GM12878 (cell line): Measurements from ENCODE around the gene RIPOR3. TPM values are rescaled to one million over a fixed set of nuclear protein-coding genes. Genes with fewer than 3 reads are reported as not detected.

Experiments
- ATAC-seq: fragments of 200-7000 bp; cut with Tn5 transposase; 3 replicates; pipeline ENCODE4 v1.9.1; 2020; ENCODE audit warnings: mild to moderate bottlenecking, moderate library complexity
- BruUV-seq: library from RNA; stranded (reverse); fragments of 400-500 nt; replicated peaks from 2 replicates; lab custom pipeline; 2021; lab: Mats Ljungman, UMichigan
- CTCF ChIA-PET: fragments of 300-600 bp; sonication (Branson Sonifier 250); formaldehyde crosslinking; extraction: SDS; loops from one replicate; lab custom pipeline; 2021; ENCODE audit warnings: inconsistent platforms; lab: Yijun Ruan, JAX
- POLR2A ChIA-PET: fragments of 350-600 bp; formaldehyde crosslinking; extraction: SDS; loops from one replicate; lab custom pipeline; 2021; ENCODE audit warnings: inconsistent platforms; lab: Charles Lee
- RAD21 ChIA-PET: fragments of 300-600 bp; sonication (Branson Sonifier 250); formaldehyde crosslinking; loops from one replicate; lab custom pipeline; 2023; ENCODE audit warnings: antibody characterized with exemption; ENCODE audit not compliant: unreplicated experiment; lab: Charles Lee
- SMC1A ChIA-PET: fragments of 300-600 bp; sonication (Branson Sonifier 250); formaldehyde crosslinking; loops from one replicate; lab custom pipeline; 2023; ENCODE audit not compliant: unreplicated experiment, uncharacterized antibody; lab: Charles Lee
- DNase-seq: peaks from one replicate; pipeline ENCODE4 v3.0.0-alpha.2; 2011; ENCODE audit warnings: low read depth, low spot score
- FAIRE-seq: peaks from 3 replicates; lab custom pipeline; 2011; peaks lifted over from hg19 to GRCh38; lab: Jason Lieb, UNC
- H2AFZ ChIP-seq: 2 replicates; pipeline ENCODE4 v1.6.0; 2011; ENCODE audit warnings: low read depth, low read length, control low read depth; ENCODE audit not compliant: control insufficient read depth
- H3K27ac ChIP-seq: 2 replicates; pipeline ENCODE4 v1.5.1; 2011; ENCODE audit warnings: control low read depth; ENCODE audit not compliant: control insufficient read depth, insufficient read depth
- H3K27me3 ChIP-seq, 2 experiments: replicated peaks in 1 of 2; 2 replicates each; pipeline versions ENCODE4 v1.6.0 to v1.6.1; 2011; ENCODE audit warnings: low read length in 1 of 2; ENCODE audit not compliant: control insufficient read depth in 2 of 2, insufficient read depth in 2 of 2
- H3K36me3 ChIP-seq, 2 experiments: 2 replicates each; pipeline ENCODE4 v1.5.1; 2011; ENCODE audit warnings: low read length in 1 of 2; ENCODE audit not compliant: control insufficient read depth in 2 of 2, insufficient read depth in 2 of 2
- H3K4me1 ChIP-seq: 2 replicates; pipeline ENCODE4 v1.6.1; 2011; ENCODE audit warnings: mild to moderate bottlenecking, low read length, moderate library complexity, mixed read lengths; ENCODE audit not compliant: control insufficient read depth, insufficient read depth
- H3K4me2 ChIP-seq: 2 replicates; pipeline ENCODE4 v1.6.0; 2011; ENCODE audit warnings: control low read depth; ENCODE audit not compliant: control insufficient read depth, insufficient read depth
- H3K4me3 ChIP-seq: fragments of 200-600 bp; sonication (generic); 2 replicates; pipeline ENCODE4 v1.5.1; 2016
- H3K79me2 ChIP-seq: 2 replicates; pipeline ENCODE4 v1.6.0; 2011; ENCODE audit warnings: low read length; ENCODE audit not compliant: control insufficient read depth, insufficient read depth
- H3K9ac ChIP-seq: 2 replicates; pipeline ENCODE4 v1.8.0; 2011; ENCODE audit warnings: low read length, control low read depth, mixed read lengths; ENCODE audit not compliant: control insufficient read depth, insufficient read depth
- H3K9me3 ChIP-seq: replicated peaks from 3 replicates; pipeline ENCODE4 v1.5.1; 2011; ENCODE audit warnings: mild to moderate bottlenecking, low read length; ENCODE audit not compliant: control insufficient read depth, insufficient read depth
- H4K20me1 ChIP-seq: 2 replicates; pipeline ENCODE4 v1.6.0; 2011; ENCODE audit not compliant: control insufficient read depth, insufficient read depth
- CBFB ChIP-seq: IDR thresholded peaks from 2 replicates; pipeline ENCODE4 v1.6.1; 2016; ENCODE audit warnings: antibody characterized with exemption, low read depth
- IRF5 ChIP-seq: fragments of 450-650 bp; IDR thresholded peaks from 2 replicates; pipeline ENCODE4 v1.6.1; 2017; ENCODE audit warnings: borderline replicate concordance
- NFXL1 ChIP-seq: fragments of 450-650 bp; IDR thresholded peaks from 2 replicates; pipeline ENCODE4 v1.6.1; 2017; ENCODE audit warnings: antibody characterized with exemption, mild to moderate bottlenecking, borderline replicate concordance
- WGBS: methylation state at CpG from one replicate; pipeline ENCODE4 v1.1.6; 2016; ENCODE audit warnings: low lambda C conversion rate; ENCODE audit not compliant: insufficient replicate concordance, insufficient coverage; ENCODE audit errors: missing lambda C conversion rate; 5-methylcytosine and 5-hydroxymethylcytosine counted together
- in situ Hi-C: fragments of 300-500 bp; cut with MboI; formaldehyde crosslinking; loops from 9 replicates; pipeline ENCODE4 v1.14.3; 2018; ENCODE audit warnings: mixed read lengths
- intact Hi-C: fragments of 100-400 bp; cut with micrococcal nuclease; formaldehyde crosslinking; loops from one replicate; pipeline ENCODE4 v1.14.2; 2022; ENCODE audit not compliant: unreplicated experiment
- polyA plus RNA-seq, 11 experiments: library from polyadenylated mRNA; depleted of rRNA in 4 of 11; unstranded in 6 of 11; stranded (reverse) in 5 of 11; fragments of >200 nt; fragmentation: Nextera tagmentation in 4 of 11; fragmentation: Illumina TruSeq in 1 of 11; extraction: Ambion mirVana in 4 of 11; extraction: Trizol in 1 of 11; gene quantifications; 1 replicate in 1 of 11; 2 replicates in 10 of 11; pipeline versions ENCODE4 v1.2.1 to v1.2.3, GENCODE V29; 2011 to 2016; ENCODE audit warnings: inconsistent platforms in 2 of 11, missing spikeins in 2 of 11, low read depth in 1 of 11
- total RNA-seq, 4 experiments: library from RNA; depleted of rRNA in 3 of 4; stranded (reverse); fragments of >200 nt in 3 of 4; fragmentation: Illumina TruSeq in 1 of 4; extraction: Trizol in 1 of 4; gene quantifications; 2 replicates each; pipeline versions ENCODE4 v1.2.1 to v1.2.3, GENCODE V29; 2013 to 2021

Gene RIPOR3
- total and polyA plus RNA-seq, 10 of the 15 experiments (the other 5 are each of a cell fraction or from before 2014, with no cell fraction given): 0.04 to 0.55 (median 0.12) TPM; not detected in 6

- TF ChIP-seq NFXL1 (peak; percentile 84; the same call in 1 of the 2 replicates), CBFB (no peak)
- TF ChIP-seq, all 136 proteins: peak for 1
- SMC1A ChIA-PET: interaction anchor here (0.6 kb wide), 2 partner anchors 67 to 872 kb away, joined by 3 read pairs; no protein-coding TSS in a partner anchor
- H4K20me1 ChIP-seq: no peaks in the 10 kb centered on the region
- H3K27ac ChIP-seq: no peak overlapping the region
- DNase-seq: no peak
- no peaks in the 10 kb centered on the region for H3K9me3 ChIP-seq
- H3K36me3 ChIP-seq: no peaks in the 10 kb centered on the region
- no peaks in the 10 kb centered on the region for H3K79me2 ChIP-seq
- H3K27me3 ChIP-seq: no peaks in the 10 kb centered on the region
- CTCF ChIA-PET: interaction anchor here (1.7 kb wide), 1 partner anchor 25 kb away, joined by 6 read pairs; no protein-coding TSS in a partner anchor
- no peak overlapping the region for H2AFZ ChIP-seq
- RAD21 ChIA-PET: interaction anchor here (0.6 to 1.1 kb wide), 2 partner anchors 25 to 99 kb away, joined by 4 to 7 read pairs; no protein-coding TSS in a partner anchor
- no peak for ATAC-seq
- POLR2A ChIA-PET: no interaction called here
- H3K4me1 ChIP-seq: peaks cover 7% of the 10 kb centered on the region
- intact Hi-C loops (no loop called here), in situ Hi-C loops (no loop called here)
- WGBS: 36% methylated on average over 7 of the region's 7 CpGs
- no peak overlapping the region for H3K9ac ChIP-seq
- no peak overlapping the region for H3K4me2 ChIP-seq
- H3K4me3 ChIP-seq: no peak overlapping the region
- BruUV-seq: no TSS peak
- no peak for FAIRE-seq
Measured at GRCh38 chr20:50724112-50724725, 32.9 kb upstream of the RIPOR3 start.

- in situ Hi-C loops: no loop called here
- no peak for FAIRE-seq
- RAD21 ChIA-PET: no interaction called here
Measured at GRCh38 chr20:50723672-50724071, 32.3 kb upstream of the RIPOR3 start.

More at GRCh38 chr20:50723672-50724071, 32.3 kb upstream of the RIPOR3 start:
- Histone ChIP-seq H3K9me3 (no peaks in the 10 kb centered on the region), H3K27ac (no peak overlapping the region), H3K79me2 (no peaks in the 10 kb centered on the region), H2AFZ (no peak overlapping the region), H3K4me3 (no peak overlapping the region), H3K36me3 (no peaks in the 10 kb centered on the region), H3K9ac (no peak overlapping the region), H3K27me3 (no peaks in the 10 kb centered on the region), H4K20me1 (no peaks in the 10 kb centered on the region), H3K4me2 (no peak overlapping the region), H3K4me1 (peaks cover 7% of the 10 kb centered on the region)
- DNase-seq (no peak), ATAC-seq (no peak)
- intact Hi-C loops: no loop called here
- ChIA-PET SMC1A (no interaction called here), POLR2A (no interaction called here), CTCF (interaction anchor here (1.7 kb wide), 1 partner anchor 26 kb away, joined by 6 read pairs; no protein-coding TSS in a partner anchor)
- no peak for TF ChIP-seq IRF5
- WGBS: 60% methylated on average over 9 of the region's 9 CpGs
- no TSS peak for BruUV-seq
